Liver (tissue), 3 donors: ENCODE results near the gene AP3B1.

Source experiments
- ATF3 ChIP-seq: IDR thresholded peaks from 2 replicates; pipeline ENCODE4 v1.6.1; 2016; ENCODE audit warnings: antibody characterized with exemption
- CTCF ChIP-seq: fragments of 150-350 bp; IDR thresholded peaks from 2 replicates; pipeline ENCODE4 v1.5.1; 2017; ENCODE audit warnings: improper control_type of control experiment, low read depth, low read length; ENCODE audit not compliant: missing input control
- EGR1 ChIP-seq, 2 donors: IDR thresholded peaks; 2 replicates each; pipeline ENCODE4 v1.6.1; 2016 to 2018; ENCODE audit warnings: antibody characterized with exemption in 2 of 2, low read depth in 2 of 2
- FOXA1 ChIP-seq: IDR thresholded peaks from 2 replicates; pipeline ENCODE4 v1.6.1; 2016; ENCODE audit warnings: antibody characterized with exemption
- JUND ChIP-seq, 2 donors: IDR thresholded peaks; 2 replicates each; pipeline ENCODE4 v1.6.1; 2016; ENCODE audit warnings: antibody characterized with exemption in 2 of 2
- RAD21 ChIP-seq, 2 donors: IDR thresholded peaks; 2 replicates each; pipeline ENCODE4 v1.6.1; 2016; ENCODE audit warnings: antibody characterized with exemption in 2 of 2, mild to moderate bottlenecking in 2 of 2
- REST ChIP-seq: IDR thresholded peaks from 2 replicates; pipeline ENCODE4 v1.6.1; 2016; ENCODE audit warnings: antibody characterized with exemption, mild to moderate bottlenecking
- SP1 ChIP-seq: IDR thresholded peaks from 2 replicates; pipeline ENCODE4 v1.6.1; 2018; ENCODE audit warnings: antibody characterized with exemption, mild to moderate bottlenecking
- TAF1 ChIP-seq: conservative IDR thresholded peaks from 2 replicates; pipeline ENCODE4 v1.6.1; 2016; ENCODE audit warnings: antibody characterized with exemption, mild to moderate bottlenecking
- YY1 ChIP-seq: IDR thresholded peaks from 2 replicates; pipeline ENCODE4 v1.6.1; 2016; ENCODE audit warnings: antibody characterized with exemption, mild to moderate bottlenecking
- ZBTB33 ChIP-seq: IDR thresholded peaks from 2 replicates; pipeline ENCODE4 v1.6.1; 2016; ENCODE audit warnings: antibody characterized with exemption
- donor health status: healthy.
- donor health status: healthy.

- TF ChIP-seq ATF3: no peak
- no peak for TF ChIP-seq CTCF
- no peak for TF ChIP-seq REST
- no peak for TF ChIP-seq FOXA1
- no peak for TF ChIP-seq EGR1 (IDR thresholded peaks at IDR 0.05; ENCODE audit: low read depth in 2 of 2)
- no peak for TF ChIP-seq JUND (IDR thresholded peaks at IDR 0.05)
- TF ChIP-seq SP1: no peak
- no peak for TF ChIP-seq YY1
- no peak for TF ChIP-seq RAD21 (IDR thresholded peaks at IDR 0.05)
- TF ChIP-seq TAF1: no peak
- TF ChIP-seq ZBTB33: no peak
These were observed 297.6 kb downstream of the AP3B1 start for GRCh38 chr5:77996943-77997342.
